ENCODE measurements around the gene FAM124A. TPM values are rescaled to one million over a fixed set of nuclear protein-coding genes. Genes with fewer than 3 reads are reported as not detected.
"Not testable (repeated sequence)": the region's sequence is repeated elsewhere in the genome, so short reads cannot be mapped to it uniquely, and the experiment has no call there.

FAM124A gene
- total and polyA plus RNA-seq, 2 donors from 2014 or later: 3.5 to 7.7 TPM

GRCh38 chr13:51280379-51280940 is 58.3 kb downstream of the FAM124A start:
- no peak for DNase-seq
- Histone ChIP-seq H3K9me3 (ENCODE audit: control insufficient read depth in 2 of 3, insufficient read depth in 1 of 3, low read length in 3 of 3) (no peaks in the 10 kb centered on the region), H3K27ac (ENCODE audit: low read depth in 2 of 2, low read length in 2 of 2) (no peak overlapping the region), H3K9ac (ENCODE audit: low read length in 3 of 3) (no peak overlapping the region), H3K36me3 (ENCODE audit: control insufficient read depth in 2 of 3, insufficient read depth in 3 of 3, low read length in 3 of 3) (peaks cover 0 to 5% (median 0%) of the 10 kb centered on the region in 3 donors), H3K4me3 (ENCODE audit: low read length in 3 of 3) (no peak overlapping the region), H3K27me3 (ENCODE audit: control insufficient read depth, insufficient read depth, low read length) (no peaks in the 10 kb centered on the region), H3K4me1 (ENCODE audit: control insufficient read depth in 2 of 3, insufficient read depth in 2 of 3, low read depth in 1 of 3, low read length in 3 of 3) (peaks cover 0 to 8% (median 6%) of the 10 kb centered on the region in 3 donors)
- intact Hi-C loops (cut with DNase I): loop anchor here (10.0 kb wide), 1 partner anchor 126 kb away; no protein-coding TSS in a partner anchor
- FAIRE-seq: no peak
- TF ChIP-seq, protein P1, sequence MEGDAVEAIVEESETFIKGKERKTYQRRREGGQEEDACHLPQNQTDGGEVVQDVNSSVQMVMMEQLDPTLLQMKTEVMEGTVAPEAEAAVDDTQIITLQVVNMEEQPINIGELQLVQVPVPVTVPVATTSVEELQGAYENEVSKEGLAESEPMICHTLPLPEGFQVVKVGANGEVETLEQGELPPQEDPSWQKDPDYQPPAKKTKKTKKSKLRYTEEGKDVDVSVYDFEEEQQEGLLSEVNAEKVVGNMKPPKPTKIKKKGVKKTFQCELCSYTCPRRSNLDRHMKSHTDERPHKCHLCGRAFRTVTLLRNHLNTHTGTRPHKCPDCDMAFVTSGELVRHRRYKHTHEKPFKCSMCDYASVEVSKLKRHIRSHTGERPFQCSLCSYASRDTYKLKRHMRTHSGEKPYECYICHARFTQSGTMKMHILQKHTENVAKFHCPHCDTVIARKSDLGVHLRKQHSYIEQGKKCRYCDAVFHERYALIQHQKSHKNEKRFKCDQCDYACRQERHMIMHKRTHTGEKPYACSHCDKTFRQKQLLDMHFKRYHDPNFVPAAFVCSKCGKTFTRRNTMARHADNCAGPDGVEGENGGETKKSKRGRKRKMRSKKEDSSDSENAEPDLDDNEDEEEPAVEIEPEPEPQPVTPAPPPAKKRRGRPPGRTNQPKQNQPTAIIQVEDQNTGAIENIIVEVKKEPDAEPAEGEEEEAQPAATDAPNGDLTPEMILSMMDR (IDR thresholded peaks at IDR 0.05; ENCODE audit: borderline replicate concordance, extremely low read depth, insufficient read depth): no peak

GRCh38 chr13:51282322-51282721 is 60.1 kb downstream of the FAM124A start:
- intact Hi-C loops (cut with DNase I): loop anchor here (10.0 kb wide), 1 partner anchor 128 kb away; no protein-coding TSS in a partner anchor
- no peak overlapping the region for H3K9ac ChIP-seq (ENCODE audit: low read length in 3 of 3)
- TF ChIP-seq, protein P1 (IDR thresholded peaks at IDR 0.05; ENCODE audit: borderline replicate concordance, extremely low read depth, insufficient read depth): no peak
- H3K36me3 ChIP-seq (ENCODE audit: control insufficient read depth in 2 of 3, insufficient read depth in 3 of 3, low read length in 3 of 3): peaks cover 0 to 5% (median 0%) of the 10 kb centered on the region in 3 donors
- no peak overlapping the region for H3K4me3 ChIP-seq (ENCODE audit: low read length in 3 of 3)
- no peaks in the 10 kb centered on the region for H3K9me3 ChIP-seq (ENCODE audit: control insufficient read depth in 2 of 3, insufficient read depth in 1 of 3, low read length in 3 of 3)
- no peak overlapping the region for H3K27ac ChIP-seq (ENCODE audit: low read depth in 2 of 2, low read length in 2 of 2)
- DNase-seq: no peak
- no peaks in the 10 kb centered on the region for H3K27me3 ChIP-seq (ENCODE audit: control insufficient read depth, insufficient read depth, low read length)
- FAIRE-seq: no peak
- peaks cover 0 to 8% (median 6%) of the 10 kb centered on the region in 3 donors for H3K4me1 ChIP-seq (ENCODE audit: control insufficient read depth in 2 of 3, insufficient read depth in 2 of 3, low read depth in 1 of 3, low read length in 3 of 3)

DNA sequence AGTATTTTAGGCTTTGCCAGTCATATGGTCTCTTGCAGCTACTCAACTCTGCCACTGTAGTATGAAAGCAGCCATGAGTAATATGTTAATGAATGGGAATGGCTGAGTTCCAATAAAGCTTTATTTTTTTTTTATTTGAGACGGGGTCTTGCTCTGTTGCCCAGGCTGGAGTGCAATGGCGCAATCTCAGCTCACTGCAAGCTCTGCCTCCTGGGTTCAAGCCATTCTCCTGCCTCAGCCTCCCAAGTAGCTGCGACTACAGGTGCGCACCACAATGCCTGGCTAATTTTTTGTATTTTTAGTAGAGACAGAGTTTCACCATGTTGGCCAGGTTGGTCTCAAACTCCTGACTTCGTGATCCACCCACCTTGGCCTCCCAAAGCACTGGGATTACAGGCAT is 60.7 kb downstream of the FAM124A start:
- H3K27me3 ChIP-seq (ENCODE audit: control insufficient read depth, insufficient read depth, low read length); H3K4me1 ChIP-seq (ENCODE audit: control insufficient read depth in 2 of 3, insufficient read depth in 2 of 3, low read depth in 1 of 3, low read length in 3 of 3); H3K9ac ChIP-seq (ENCODE audit: low read length in 3 of 3); FAIRE-seq; H3K27ac ChIP-seq (ENCODE audit: low read depth in 2 of 2, low read length in 2 of 2); H3K4me3 ChIP-seq (ENCODE audit: low read length in 3 of 3); DNase-seq; H3K9me3 ChIP-seq (ENCODE audit: control insufficient read depth in 2 of 3, insufficient read depth in 1 of 3, low read length in 3 of 3); H3K36me3 ChIP-seq (ENCODE audit: control insufficient read depth in 2 of 3, insufficient read depth in 3 of 3, low read length in 3 of 3): not testable (repeated sequence)
- intact Hi-C loops (cut with DNase I): loop anchor here (10.0 kb wide), 1 partner anchor 128 kb away; no protein-coding TSS in a partner anchor

DNA sequence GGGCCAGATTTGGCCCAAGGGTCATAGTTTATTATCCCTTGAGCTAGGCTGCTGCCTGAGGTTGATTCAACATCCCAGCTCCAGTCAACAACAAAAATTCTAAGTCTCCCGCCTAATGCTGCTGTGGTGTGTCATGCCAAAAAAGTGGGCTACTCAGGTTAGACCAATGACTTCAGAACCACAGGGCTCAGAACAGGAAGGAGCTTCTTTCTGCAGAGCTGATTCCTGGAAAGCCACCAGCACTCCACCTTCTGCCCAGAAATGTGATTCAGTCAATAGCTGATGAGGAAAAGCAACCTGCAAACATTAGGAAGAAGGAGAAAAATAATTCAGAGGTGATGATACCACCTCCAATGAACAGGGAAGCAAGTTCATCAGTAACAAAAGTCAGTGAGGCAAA is 61.2 kb downstream of the FAM124A start:
- Histone ChIP-seq H3K27ac (ENCODE audit: low read depth in 2 of 2, low read length in 2 of 2) (no peak overlapping the region), H3K27me3 (ENCODE audit: control insufficient read depth, insufficient read depth, low read length) (no peaks in the 10 kb centered on the region), H3K9me3 (ENCODE audit: control insufficient read depth in 2 of 3, insufficient read depth in 1 of 3, low read length in 3 of 3) (no peaks in the 10 kb centered on the region), H3K36me3 (ENCODE audit: control insufficient read depth in 2 of 3, insufficient read depth in 3 of 3, low read length in 3 of 3) (peaks cover 0 to 5% (median 0%) of the 10 kb centered on the region in 3 donors), H3K4me3 (ENCODE audit: low read length in 3 of 3) (no peak overlapping the region), H3K4me1 (ENCODE audit: control insufficient read depth in 2 of 3, insufficient read depth in 2 of 3, low read depth in 1 of 3, low read length in 3 of 3) (peaks cover 0 to 6% (median 4%) of the 10 kb centered on the region in 3 donors), H3K9ac (ENCODE audit: low read length in 3 of 3) (no peak overlapping the region)
- FAIRE-seq (no peak), DNase-seq (no peak)
- intact Hi-C loops (cut with DNase I): loop anchor here (10.0 kb wide), 1 partner anchor 129 kb away; no protein-coding TSS in a partner anchor
- TF ChIP-seq, protein P1 (IDR thresholded peaks at IDR 0.05; ENCODE audit: borderline replicate concordance, extremely low read depth, insufficient read depth): no peak

Measured in kidney (tissue), 14 donors.